Tibial artery (tissue), 4 donors: Measurements from ENCODE around the gene ZNF212.

ENCODE experiments used
- DNase-seq, 2 donors: peaks; one replicate each; pipeline ENCODE4 v3.0.0-alpha.2; 2019
- H3K27ac ChIP-seq, 2 donors: fragments of 200-600 bp; sonication (generic) in 1 of 2; 1 replicate in 1 of 2; 2 replicates in 1 of 2; pipeline ENCODE4 v1.5.1; 2018 to 2019; ENCODE audit warnings: mild to moderate bottlenecking in 1 of 2
- H3K27me3 ChIP-seq, 2 donors: fragments of 200-600 bp; sonication (generic) in 1 of 2; one replicate each; pipeline versions ENCODE4 v1.5.1 to v1.6.0; 2016 to 2019
- H3K36me3 ChIP-seq, 3 donors: fragments of 200-600 bp; sonication (generic) in 2 of 3; one replicate each; pipeline ENCODE4 v1.5.1; 2016 to 2019; ENCODE audit warnings: mild to moderate bottlenecking in 2 of 3
- H3K4me1 ChIP-seq, 4 donors: fragments of 200-600 bp; sonication (generic) in 2 of 4; 1 replicate in 3 of 4; 2 replicates in 1 of 4; pipeline ENCODE4 v1.5.1; 2016 to 2019
- H3K4me3 ChIP-seq, 2 donors: fragments of 200-600 bp; sonication (generic) in 1 of 2; 1 replicate in 1 of 2; 2 replicates in 1 of 2; pipeline ENCODE4 v1.5.1; 2018 to 2019; ENCODE audit warnings: mild to moderate bottlenecking in 2 of 2
- H3K9me3 ChIP-seq, 3 donors: fragments of 200-600 bp; sonication (generic) in 1 of 3; one replicate each; pipeline ENCODE4 v1.5.1; 2016 to 2019
- CTCF ChIP-seq, 2 experiments: fragments of 200-600 bp in 1 of 2; fragments of 450-650 bp in 1 of 2; IDR thresholded peaks; one replicate each; pipeline ENCODE4 v1.5.1; 2017 to 2019; ENCODE audit warnings: antibody characterized with exemption in 2 of 2, mild to moderate bottlenecking in 1 of 2, moderate library complexity in 1 of 2
- intact Hi-C: fragments of 100-400 bp; cut with DNase I; formaldehyde crosslinking; loops from one replicate; pipeline ENCODE4 v1.15.0; 2023; ENCODE audit warnings: low total_unique reads

ZNF212 gene

GRCh38 chr7:149196705-149197171 is 42.7 kb upstream of the ZNF212 start:
- H3K4me1 ChIP-seq, result peaks cover 0 to 30% (median 23%) of the 10 kb centered on the region in 4 donors
- TF ChIP-seq CTCF (IDR thresholded peaks at IDR 0.05), result no peak
- intact Hi-C loops, result no loop called here
- DNase-seq, result no peak
- H3K4me3 ChIP-seq, result peak overlapping the region; percentile 77 to 88
- H3K9me3 ChIP-seq, result no peaks in the 10 kb centered on the region
- peaks cover 36 to 39% (median 38%) of the 10 kb centered on the region in 3 donors for H3K36me3 ChIP-seq
- H3K27me3 ChIP-seq, result no peaks in the 10 kb centered on the region
- peak overlapping the region; percentile 82 to 87 for H3K27ac ChIP-seq

GRCh38 chr7:149197675-149198074 is 41.8 kb upstream of the ZNF212 start:
- H3K9me3 ChIP-seq, result no peaks in the 10 kb centered on the region
- DNase-seq, result no peak
- H3K27me3 ChIP-seq, result no peaks in the 10 kb centered on the region
- H3K4me3 ChIP-seq, result no peak overlapping the region
- no peak for TF ChIP-seq CTCF (IDR thresholded peaks at IDR 0.05)
- intact Hi-C loops, result no loop called here
- H3K4me1 ChIP-seq, result peaks cover 0 to 30% (median 23%) of the 10 kb centered on the region in 4 donors
- H3K27ac ChIP-seq, result no peak overlapping the region
- peaks cover 45 to 49% (median 46%) of the 10 kb centered on the region in 3 donors for H3K36me3 ChIP-seq

- peaks cover 0 to 30% (median 23%) of the 10 kb centered on the region in 4 donors for H3K4me1 ChIP-seq
- no peaks in the 10 kb centered on the region for H3K27me3 ChIP-seq
- DNase-seq, result peak in 1 of 2 donors; percentile 47
- H3K9me3 ChIP-seq, result no peaks in the 10 kb centered on the region
- no peak overlapping the region for H3K4me3 ChIP-seq
- peaks cover 51 to 55% (median 52%) of the 10 kb centered on the region in 3 donors for H3K36me3 ChIP-seq
- intact Hi-C loops, result no loop called here
- H3K27ac ChIP-seq, result no peak overlapping the region
- no peak for TF ChIP-seq CTCF (IDR thresholded peaks at IDR 0.05)
These were observed 41.2 kb upstream of the ZNF212 start for GRCh38 chr7:149198161-149198816.

- intact Hi-C loops, result no loop called here
- H3K27me3 ChIP-seq, result no peaks in the 10 kb centered on the region
- peaks cover 0 to 30% (median 23%) of the 10 kb centered on the region in 4 donors for H3K4me1 ChIP-seq
- peaks cover 59 to 66% (median 63%) of the 10 kb centered on the region in 3 donors for H3K36me3 ChIP-seq
- DNase-seq, result peak in 1 of 2 donors; percentile 12
- no peak for TF ChIP-seq CTCF (IDR thresholded peaks at IDR 0.05)
- no peaks in the 10 kb centered on the region for H3K9me3 ChIP-seq
- no peak overlapping the region for H3K27ac ChIP-seq
- H3K4me3 ChIP-seq, result no peak overlapping the region
These were observed 40.0 kb upstream of the ZNF212 start for GRCh38 chr7:149199234-149199995.

GRCh38 chr7:149202831-149203231 is 36.6 kb upstream of the ZNF212 start:
- no peak for DNase-seq
- Histone ChIP-seq H3K4me1 (peaks cover 0 to 6% (median 2%) of the 10 kb centered on the region in 4 donors), H3K9me3 (no peaks in the 10 kb centered on the region), H3K27me3 (no peaks in the 10 kb centered on the region), H3K27ac (no peak overlapping the region), H3K36me3 (peaks cover 82 to 99% (median 86%) of the 10 kb centered on the region in 3 donors), H3K4me3 (no peak overlapping the region)
- no peak for TF ChIP-seq CTCF (IDR thresholded peaks at IDR 0.05)
- intact Hi-C loops, result no loop called here
